ENCODE measurements around the gene KCTD17.

Gene KCTD17

DNA sequence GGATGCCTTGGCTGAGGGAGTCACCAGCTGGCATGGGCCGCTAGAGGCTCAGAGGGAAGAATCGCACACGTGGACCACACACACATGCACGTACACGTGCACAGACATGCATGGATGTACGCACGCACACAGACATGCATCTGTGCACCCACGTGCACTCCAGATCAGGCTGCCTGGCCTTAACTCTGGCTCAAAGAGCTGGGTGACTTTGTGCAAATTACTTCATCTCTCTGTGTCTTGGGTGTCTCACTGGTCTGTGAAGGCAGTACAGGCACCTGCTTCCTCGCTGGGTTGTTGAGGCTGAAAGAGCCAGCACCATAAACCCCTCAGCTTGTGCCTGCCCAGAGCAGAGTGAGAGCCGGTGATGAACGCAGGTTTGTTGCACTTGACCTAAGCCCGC lies 29.3 kb downstream of the KCTD17 start:
- no peak overlapping the region for H2AFZ ChIP-seq (ENCODE audit: low read length, unreplicated experiment)
- no peaks in the 10 kb centered on the region for H3K27me3 ChIP-seq (ENCODE audit: insufficient read depth, low read length)
- H3K36me3 ChIP-seq (ENCODE audit: insufficient read depth, low read length) = no peaks in the 10 kb centered on the region
- H3K27ac ChIP-seq (ENCODE audit: low read depth, low read length) = no peak overlapping the region
- H3K79me2 ChIP-seq (ENCODE audit: control insufficient read depth, insufficient read depth, low read length, unreplicated experiment) = no peaks in the 10 kb centered on the region
- no peaks in the 10 kb centered on the region for H3K4me1 ChIP-seq (ENCODE audit: control insufficient read depth, insufficient read depth, low read length, unreplicated experiment)
- no peak overlapping the region for H3K4me3 ChIP-seq (ENCODE audit: low read depth, low read length)

DNA sequence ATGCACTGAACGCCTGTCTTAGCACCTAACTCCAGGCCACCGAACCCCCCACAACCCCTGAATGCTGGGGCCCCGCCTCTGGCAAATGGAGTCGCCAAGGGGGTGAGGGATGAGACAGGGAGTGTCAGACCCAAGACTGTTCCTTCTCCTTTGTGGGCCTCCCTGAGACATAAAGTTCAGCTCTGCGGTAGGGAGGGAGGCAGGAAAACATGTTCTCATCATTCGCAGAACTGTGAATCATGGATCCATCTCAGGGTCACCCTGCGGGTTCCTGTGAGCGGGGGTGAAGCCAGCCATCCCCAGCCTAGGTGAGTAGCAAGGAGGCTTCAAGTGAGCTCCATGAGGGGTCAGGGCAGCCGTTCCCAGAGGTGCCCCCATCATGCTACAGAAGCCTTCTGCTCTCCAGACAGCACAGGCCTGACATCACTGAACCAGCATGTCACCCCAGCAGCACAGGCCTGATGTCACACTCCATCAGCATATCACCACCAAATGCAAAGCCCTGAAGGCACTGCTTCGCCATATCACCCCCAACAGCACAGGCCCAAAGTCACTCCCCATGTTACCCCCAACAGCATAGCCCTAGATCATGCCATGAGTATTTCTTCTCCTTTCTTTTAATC lies 30.8 kb downstream of the KCTD17 start:
- H3K27me3 ChIP-seq (ENCODE audit: insufficient read depth, low read length) = no peaks in the 10 kb centered on the region
- H3K27ac ChIP-seq (ENCODE audit: low read depth, low read length) = no peak overlapping the region
- no peaks in the 10 kb centered on the region for H3K36me3 ChIP-seq (ENCODE audit: insufficient read depth, low read length)
- H3K4me3 ChIP-seq (ENCODE audit: low read depth, low read length) = no peak overlapping the region
- H3K79me2 ChIP-seq (ENCODE audit: control insufficient read depth, insufficient read depth, low read length, unreplicated experiment) = no peaks in the 10 kb centered on the region
- no peak overlapping the region for H2AFZ ChIP-seq (ENCODE audit: low read length, unreplicated experiment)
- H3K4me1 ChIP-seq (ENCODE audit: control insufficient read depth, insufficient read depth, low read length, unreplicated experiment) = no peaks in the 10 kb centered on the region

DNA sequence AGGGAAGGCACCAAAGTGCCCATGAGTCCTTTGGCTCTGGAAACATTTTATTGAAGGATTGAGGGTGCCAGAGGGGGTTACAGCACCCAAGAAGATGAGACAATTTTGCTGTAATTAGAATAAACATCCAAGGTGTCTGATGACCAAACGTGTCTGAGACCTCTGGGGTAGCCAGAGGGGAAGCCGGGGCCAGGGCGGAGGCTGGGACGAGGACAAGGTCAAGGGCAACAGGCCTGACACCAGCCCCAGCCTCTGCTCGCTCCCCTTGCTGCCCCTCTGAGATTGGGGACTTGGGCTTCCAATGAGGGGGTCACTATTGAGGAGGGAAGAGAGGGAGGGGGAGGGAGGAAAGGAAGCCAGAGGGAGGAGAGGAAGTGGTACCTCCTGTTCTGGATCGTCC lies 32.4 kb downstream of the KCTD17 start:
- no peaks in the 10 kb centered on the region for H3K79me2 ChIP-seq (ENCODE audit: control insufficient read depth, insufficient read depth, low read length, unreplicated experiment)
- no peak overlapping the region for H3K4me3 ChIP-seq (ENCODE audit: low read depth, low read length)
- no peaks in the 10 kb centered on the region for H3K36me3 ChIP-seq (ENCODE audit: insufficient read depth, low read length)
- H3K27ac ChIP-seq (ENCODE audit: low read depth, low read length) = no peak overlapping the region
- H3K27me3 ChIP-seq (ENCODE audit: insufficient read depth, low read length) = no peaks in the 10 kb centered on the region
- no peaks in the 10 kb centered on the region for H3K4me1 ChIP-seq (ENCODE audit: control insufficient read depth, insufficient read depth, low read length, unreplicated experiment)
- no peak overlapping the region for H2AFZ ChIP-seq (ENCODE audit: low read length, unreplicated experiment)

DNA sequence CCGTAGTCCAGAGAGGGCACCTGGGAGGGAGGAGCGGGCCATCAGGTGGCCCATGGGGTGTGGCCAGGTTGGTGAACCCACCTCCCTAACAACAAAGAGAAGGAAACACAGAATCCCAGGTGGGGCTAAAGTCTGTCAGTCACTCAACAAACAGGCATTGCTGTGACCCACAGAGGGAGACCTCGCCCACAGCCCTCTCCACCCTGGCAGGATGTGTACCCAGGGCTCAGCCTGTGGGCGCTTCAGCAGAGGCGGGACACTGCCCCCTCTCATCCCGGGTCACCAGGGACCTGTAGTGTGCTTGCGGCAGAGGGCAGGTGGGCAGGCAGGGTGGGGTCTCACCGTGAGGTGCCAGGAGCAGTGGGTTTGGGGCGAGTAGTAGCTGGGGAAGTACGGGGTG lies 32.8 kb downstream of the KCTD17 start:
- Histone ChIP-seq H3K79me2 (ENCODE audit: control insufficient read depth, insufficient read depth, low read length, unreplicated experiment) (no peaks in the 10 kb centered on the region), H2AFZ (ENCODE audit: low read length, unreplicated experiment) (no peak overlapping the region), H3K36me3 (ENCODE audit: insufficient read depth, low read length) (no peaks in the 10 kb centered on the region), H3K4me3 (ENCODE audit: low read depth, low read length) (no peak overlapping the region), H3K27ac (ENCODE audit: low read depth, low read length) (no peak overlapping the region), H3K27me3 (ENCODE audit: insufficient read depth, low read length) (no peaks in the 10 kb centered on the region), H3K4me1 (ENCODE audit: control insufficient read depth, insufficient read depth, low read length, unreplicated experiment) (no peaks in the 10 kb centered on the region)

DNA sequence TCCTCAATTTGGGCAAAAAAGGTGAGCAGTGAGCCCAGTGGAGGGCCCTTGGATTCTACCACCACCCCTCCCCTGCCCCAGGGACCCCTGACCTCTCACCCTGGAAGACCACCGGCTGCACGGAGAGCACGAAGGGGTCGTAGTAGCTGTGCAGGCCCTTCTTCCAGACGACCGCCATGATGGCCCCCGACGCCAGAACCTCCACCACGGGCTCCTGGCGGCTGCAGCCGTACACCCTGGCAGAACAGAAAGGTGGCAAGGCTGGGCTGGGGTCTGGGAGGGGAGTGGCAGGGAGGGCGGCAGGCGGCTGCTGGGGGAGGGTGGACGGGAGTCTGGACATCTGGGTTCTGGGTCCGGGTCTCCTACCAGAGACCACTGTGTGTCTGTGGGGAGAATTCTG lies 34.6 kb downstream of the KCTD17 start:
- Histone ChIP-seq H2AFZ (ENCODE audit: low read length, unreplicated experiment) (no peak overlapping the region), H3K27me3 (ENCODE audit: insufficient read depth, low read length) (no peaks in the 10 kb centered on the region), H3K79me2 (ENCODE audit: control insufficient read depth, insufficient read depth, low read length, unreplicated experiment) (no peaks in the 10 kb centered on the region), H3K27ac (ENCODE audit: low read depth, low read length) (no peak overlapping the region), H3K4me3 (ENCODE audit: low read depth, low read length) (no peak overlapping the region), H3K36me3 (ENCODE audit: insufficient read depth, low read length) (no peaks in the 10 kb centered on the region), H3K4me1 (ENCODE audit: control insufficient read depth, insufficient read depth, low read length, unreplicated experiment) (no peaks in the 10 kb centered on the region)

DNA sequence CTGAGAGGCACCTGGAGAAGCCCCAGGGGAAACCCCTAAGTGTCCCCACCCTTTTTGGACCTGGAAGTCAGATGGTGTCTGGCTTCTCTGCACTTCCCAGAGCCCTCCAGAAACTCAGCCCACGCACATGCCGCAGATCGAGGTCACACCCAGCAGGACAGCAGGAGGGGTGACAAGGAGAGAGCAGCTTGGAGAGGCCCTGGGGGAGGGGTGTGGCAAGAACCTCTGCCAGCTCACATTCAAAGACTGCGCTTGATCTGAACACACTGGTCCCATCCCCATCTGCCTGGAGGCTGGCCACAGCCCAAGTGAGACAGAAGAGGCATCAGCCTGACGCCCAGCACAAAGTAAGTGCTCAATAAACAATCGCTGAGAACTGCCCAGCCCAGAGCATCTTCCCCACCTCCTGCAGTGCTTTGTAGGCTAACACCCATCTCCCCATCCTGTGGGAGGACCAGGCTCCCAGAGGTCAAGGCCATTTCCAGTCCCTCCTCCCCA lies 36.6 kb downstream of the KCTD17 start:
- no peaks in the 10 kb centered on the region for H3K4me1 ChIP-seq (ENCODE audit: control insufficient read depth, insufficient read depth, low read length, unreplicated experiment)
- no peaks in the 10 kb centered on the region for H3K36me3 ChIP-seq (ENCODE audit: insufficient read depth, low read length)
- no peaks in the 10 kb centered on the region for H3K27me3 ChIP-seq (ENCODE audit: insufficient read depth, low read length)
- H2AFZ ChIP-seq (ENCODE audit: low read length, unreplicated experiment) = no peak overlapping the region
- no peaks in the 10 kb centered on the region for H3K79me2 ChIP-seq (ENCODE audit: control insufficient read depth, insufficient read depth, low read length, unreplicated experiment)
- no peak overlapping the region for H3K27ac ChIP-seq (ENCODE audit: low read depth, low read length)
- H3K4me3 ChIP-seq (ENCODE audit: low read depth, low read length) = no peak overlapping the region

DNA sequence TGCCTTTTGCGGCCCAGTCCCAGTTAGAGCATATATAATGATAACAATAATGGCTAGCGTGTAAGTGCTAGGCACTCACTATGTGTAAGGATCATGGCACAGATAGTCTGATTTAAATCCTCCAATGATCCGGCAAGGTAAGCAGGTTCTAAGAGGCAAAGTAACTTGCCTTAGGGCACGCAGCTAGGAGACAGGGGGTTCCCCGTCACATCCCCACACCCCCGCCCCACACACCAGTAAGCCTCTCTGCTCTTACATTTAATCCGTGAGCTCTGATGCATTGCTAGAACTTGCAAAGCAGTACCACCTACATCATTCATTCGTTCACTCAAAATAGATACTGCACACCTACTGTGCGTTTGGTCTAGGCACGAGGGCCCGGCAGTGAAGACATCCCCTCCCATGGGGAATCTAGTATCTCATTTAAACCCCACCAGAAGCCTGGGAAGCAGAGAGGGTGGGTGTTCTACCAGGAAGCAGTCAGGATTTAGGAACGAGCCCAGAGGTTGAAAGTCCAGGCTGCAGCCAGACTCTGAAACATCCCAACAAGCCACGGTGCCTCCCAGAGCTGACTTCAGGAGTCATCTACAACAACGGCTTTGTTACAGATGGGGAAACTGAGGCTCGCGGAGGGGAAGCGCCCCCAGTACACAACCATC lies 37.3 kb downstream of the KCTD17 start:
- H3K27ac ChIP-seq (ENCODE audit: low read depth, low read length) = no peak overlapping the region
- no peak overlapping the region for H3K4me3 ChIP-seq (ENCODE audit: low read depth, low read length)
- no peak overlapping the region for H2AFZ ChIP-seq (ENCODE audit: low read length, unreplicated experiment)
- H3K79me2 ChIP-seq (ENCODE audit: control insufficient read depth, insufficient read depth, low read length, unreplicated experiment) = no peaks in the 10 kb centered on the region
- peaks cover 1% of the 10 kb centered on the region; the same call in 1 of the 2 replicates for H3K27me3 ChIP-seq (ENCODE audit: insufficient read depth, low read length)
- H3K4me1 ChIP-seq (ENCODE audit: control insufficient read depth, insufficient read depth, low read length, unreplicated experiment) = no peaks in the 10 kb centered on the region
- H3K36me3 ChIP-seq (ENCODE audit: insufficient read depth, low read length) = no peaks in the 10 kb centered on the region

DNA sequence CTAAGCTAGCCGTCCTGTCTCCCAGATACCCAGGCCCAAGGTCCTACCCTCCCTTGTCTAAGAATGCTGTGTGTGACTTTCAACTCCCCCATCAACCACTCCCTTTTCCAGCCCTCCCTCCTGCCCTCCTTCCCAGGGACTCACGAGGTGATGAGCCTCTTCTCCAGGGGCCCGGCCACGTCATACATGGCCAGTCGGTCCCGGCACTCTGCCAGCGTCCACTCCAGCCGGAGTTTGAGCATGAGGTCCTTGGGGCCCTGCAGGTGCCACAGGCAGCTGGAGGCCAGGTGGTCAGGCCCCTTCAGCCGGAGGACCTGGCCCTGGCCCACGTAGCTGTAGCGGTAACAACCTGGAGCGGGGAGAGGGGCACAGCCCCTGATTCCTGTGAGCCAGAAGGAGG lies 37.9 kb downstream of the KCTD17 start:
- no peak overlapping the region for H3K27ac ChIP-seq (ENCODE audit: low read depth, low read length)
- no peaks in the 10 kb centered on the region for H3K4me1 ChIP-seq (ENCODE audit: control insufficient read depth, insufficient read depth, low read length, unreplicated experiment)
- H3K4me3 ChIP-seq (ENCODE audit: low read depth, low read length) = no peak overlapping the region
- no peaks in the 10 kb centered on the region for H3K36me3 ChIP-seq (ENCODE audit: insufficient read depth, low read length)
- no peaks in the 10 kb centered on the region for H3K79me2 ChIP-seq (ENCODE audit: control insufficient read depth, insufficient read depth, low read length, unreplicated experiment)
- H3K27me3 ChIP-seq (ENCODE audit: insufficient read depth, low read length) = peaks cover 6% of the 10 kb centered on the region; the same call in 1 of the 2 replicates
- no peak overlapping the region for H2AFZ ChIP-seq (ENCODE audit: low read length, unreplicated experiment)

DNA sequence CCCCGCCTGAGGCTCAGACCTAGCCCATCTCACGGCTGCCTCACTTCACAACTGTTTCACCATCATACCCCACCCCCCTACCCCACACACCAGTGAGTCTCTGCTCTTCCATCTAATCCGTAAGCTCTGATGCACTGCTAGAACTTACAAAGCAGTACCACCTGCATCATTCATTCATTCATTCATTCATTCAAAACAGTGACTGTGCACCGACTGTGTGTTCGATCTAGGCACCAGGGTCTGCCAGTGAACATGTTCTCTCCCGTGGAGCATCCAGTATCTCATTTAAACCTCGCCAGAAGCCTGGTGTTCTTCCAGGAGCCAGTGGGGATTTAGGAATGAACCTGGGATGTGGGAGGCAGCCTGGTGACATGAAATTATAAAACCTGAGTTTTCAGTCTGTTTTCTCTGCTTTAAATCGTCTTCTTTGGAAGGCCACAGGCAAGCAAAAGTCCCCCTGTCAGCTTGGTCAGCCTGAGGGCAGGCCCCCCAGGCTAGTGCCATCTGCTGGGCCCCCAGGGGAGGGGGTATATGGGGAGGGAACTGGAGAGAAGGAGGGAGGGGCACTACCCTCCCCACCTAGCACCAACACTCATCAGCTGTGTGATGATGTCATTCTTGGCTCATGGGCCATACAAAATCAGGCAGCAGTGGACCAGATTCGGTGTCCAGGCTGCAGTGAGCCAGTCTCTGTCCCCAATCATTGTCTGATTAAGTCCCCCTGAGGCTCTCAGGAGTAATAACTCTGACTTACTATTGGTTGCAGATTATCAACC lies 39.6 kb downstream of the KCTD17 start:
- no peaks in the 10 kb centered on the region for H3K36me3 ChIP-seq (ENCODE audit: insufficient read depth, low read length)
- H3K4me1 ChIP-seq (ENCODE audit: control insufficient read depth, insufficient read depth, low read length, unreplicated experiment) = no peaks in the 10 kb centered on the region
- H3K27me3 ChIP-seq (ENCODE audit: insufficient read depth, low read length) = peaks cover 11% of the 10 kb centered on the region
- no peak overlapping the region for H3K4me3 ChIP-seq (ENCODE audit: low read depth, low read length)
- no peak overlapping the region for H2AFZ ChIP-seq (ENCODE audit: low read length, unreplicated experiment)
- no peaks in the 10 kb centered on the region for H3K79me2 ChIP-seq (ENCODE audit: control insufficient read depth, insufficient read depth, low read length, unreplicated experiment)
- no peak overlapping the region for H3K27ac ChIP-seq (ENCODE audit: low read depth, low read length)

DNA sequence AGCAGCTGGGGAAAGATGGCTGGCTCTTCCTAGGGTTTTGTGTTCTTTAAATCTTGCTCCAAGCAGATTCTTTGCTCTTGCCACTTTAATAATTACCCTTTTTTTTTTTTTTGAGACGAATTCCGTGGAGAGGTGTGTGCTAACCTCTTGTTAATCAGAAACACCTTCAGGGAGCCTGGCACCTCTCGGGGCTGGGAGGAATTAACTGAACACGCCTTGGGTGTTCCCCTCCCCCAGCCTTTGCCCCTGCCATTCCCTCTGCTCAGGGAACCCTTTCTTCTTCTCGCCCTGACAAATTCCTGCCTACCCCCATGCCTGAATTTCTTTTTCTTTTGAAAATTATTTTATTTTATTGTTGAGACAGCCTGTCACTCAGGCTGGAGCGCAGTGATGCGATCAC lies 40.5 kb downstream of the KCTD17 start:
- Histone ChIP-seq H2AFZ (ENCODE audit: low read length, unreplicated experiment) (no peak overlapping the region), H3K4me3 (ENCODE audit: low read depth, low read length) (no peak overlapping the region), H3K27ac (ENCODE audit: low read depth, low read length) (no peak overlapping the region), H3K27me3 (ENCODE audit: insufficient read depth, low read length) (peaks cover 11% of the 10 kb centered on the region), H3K36me3 (ENCODE audit: insufficient read depth, low read length) (no peaks in the 10 kb centered on the region), H3K4me1 (ENCODE audit: control insufficient read depth, insufficient read depth, low read length, unreplicated experiment) (no peaks in the 10 kb centered on the region), H3K79me2 (ENCODE audit: control insufficient read depth, insufficient read depth, low read length, unreplicated experiment) (no peaks in the 10 kb centered on the region)

Measured in ACC112 (cell line).